D341Med (cell line): ENCODE measurements around the gene PPIL1.

Source experiments
- DNase-seq: peaks from one replicate; pipeline ENCODE4 v3.0.0; 2012; ENCODE audit warnings: low spot score

PPIL1 gene

DNA sequence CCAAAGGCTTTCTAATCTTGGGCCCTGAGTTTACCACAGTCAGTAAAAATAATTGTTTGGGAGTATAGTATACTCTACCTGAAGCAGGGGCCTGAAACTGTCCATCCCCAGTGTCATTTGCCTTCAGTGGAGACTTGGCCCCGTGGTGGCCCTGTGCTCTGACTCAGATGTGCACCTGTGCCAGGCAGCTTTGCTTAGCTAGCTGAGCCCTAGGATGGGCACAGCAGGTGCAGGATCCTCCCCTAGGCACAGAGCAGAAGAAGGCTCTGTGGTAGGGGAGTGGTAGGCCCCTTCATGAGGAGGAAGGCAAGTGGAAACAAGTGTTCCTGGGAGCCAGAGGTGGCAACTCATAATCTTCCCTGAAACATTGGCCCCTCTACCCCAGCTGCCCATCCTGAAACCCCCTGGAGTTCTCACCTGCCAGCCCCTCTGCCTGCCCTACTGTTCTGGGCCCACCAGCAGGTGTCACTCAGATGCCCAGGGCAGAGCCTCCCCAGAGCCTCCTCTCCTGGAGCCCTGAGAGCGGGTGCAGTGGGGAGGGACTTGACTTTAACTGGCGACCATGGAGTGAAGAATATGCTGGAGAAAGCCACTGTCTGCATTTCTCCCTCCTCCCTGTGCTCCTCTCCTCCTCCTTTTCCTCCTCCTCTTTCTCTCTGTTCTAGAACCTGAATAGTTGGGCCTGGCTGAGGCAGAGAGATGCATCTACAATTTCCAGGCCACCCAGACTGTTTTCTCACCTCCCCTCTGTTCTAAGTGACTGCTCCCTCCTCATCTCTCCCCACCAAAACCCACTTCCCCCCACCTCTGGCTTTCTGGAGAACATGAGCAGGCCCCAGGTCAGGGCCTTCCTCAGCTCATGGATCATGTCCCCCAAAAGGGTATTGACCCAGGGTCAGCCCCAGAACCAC, 38.2 kb downstream of the PPIL1 start:
- DNase-seq = no peak

DNA sequence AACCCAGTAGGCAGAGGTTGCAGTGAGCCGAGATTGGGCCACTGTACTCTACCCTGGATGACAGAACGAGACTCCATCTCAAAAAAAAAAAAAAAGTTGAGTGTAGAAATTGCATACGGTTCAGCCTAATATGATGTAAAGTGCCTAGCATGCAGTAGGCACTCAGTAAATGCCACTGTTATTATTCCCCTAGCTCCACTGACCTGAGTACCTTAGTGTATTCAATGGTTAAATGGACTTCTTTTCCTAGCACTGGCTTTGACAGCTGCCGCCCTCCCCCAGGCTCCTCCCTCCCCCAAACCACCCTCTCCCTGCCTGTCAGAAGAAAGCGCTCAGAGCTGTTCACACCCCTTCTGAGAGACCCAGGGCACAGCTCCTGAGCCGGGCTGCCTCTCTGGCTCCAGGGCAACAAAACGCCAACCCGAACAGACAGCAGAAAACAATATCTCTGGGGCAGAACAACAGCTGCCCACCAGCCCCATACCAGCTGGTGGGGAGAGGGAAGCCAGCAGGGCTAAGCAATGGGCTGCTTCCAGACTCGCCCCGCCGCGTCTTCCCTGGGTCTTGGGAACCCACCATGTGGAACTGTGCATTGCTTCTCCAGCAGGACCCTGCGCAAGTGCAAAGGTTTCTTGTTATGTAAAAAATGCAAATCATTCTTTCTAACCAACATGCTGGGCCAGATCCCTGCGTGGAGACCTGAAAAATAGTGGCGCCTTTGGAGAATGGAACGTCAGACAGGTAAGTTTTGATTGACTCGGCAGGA, 39.8 kb downstream of the PPIL1 start:
- DNase-seq = no peak

DNA sequence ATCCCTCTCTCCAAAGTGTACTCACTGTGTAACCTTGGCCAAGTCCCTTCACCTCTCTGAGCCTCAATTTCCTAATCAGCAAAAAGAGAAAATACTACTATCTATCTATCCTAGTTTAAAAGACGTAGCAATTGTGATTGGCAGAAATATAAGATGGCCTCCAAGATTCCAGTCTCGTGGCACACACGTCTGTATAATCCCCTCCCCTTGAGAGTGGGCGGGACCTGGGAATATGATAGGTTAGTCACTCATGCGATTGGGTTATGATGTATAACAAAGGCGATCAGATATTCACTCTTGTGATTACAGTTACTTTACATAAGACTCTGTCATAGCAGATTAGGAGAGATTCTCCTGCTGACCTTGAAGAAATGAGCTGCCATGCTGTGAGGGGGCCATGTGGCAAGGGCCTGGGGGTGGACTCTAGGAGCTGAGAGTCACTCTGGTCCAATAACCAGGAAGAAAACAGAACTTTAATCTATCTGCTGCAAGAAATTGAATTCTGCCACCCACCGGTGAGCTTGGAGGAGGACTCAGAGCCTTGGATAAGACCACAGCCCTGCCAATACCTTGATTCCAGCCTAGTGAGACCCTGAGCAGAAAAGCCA, 41.3 kb downstream of the PPIL1 start:
- DNase-seq = no peak

DNA sequence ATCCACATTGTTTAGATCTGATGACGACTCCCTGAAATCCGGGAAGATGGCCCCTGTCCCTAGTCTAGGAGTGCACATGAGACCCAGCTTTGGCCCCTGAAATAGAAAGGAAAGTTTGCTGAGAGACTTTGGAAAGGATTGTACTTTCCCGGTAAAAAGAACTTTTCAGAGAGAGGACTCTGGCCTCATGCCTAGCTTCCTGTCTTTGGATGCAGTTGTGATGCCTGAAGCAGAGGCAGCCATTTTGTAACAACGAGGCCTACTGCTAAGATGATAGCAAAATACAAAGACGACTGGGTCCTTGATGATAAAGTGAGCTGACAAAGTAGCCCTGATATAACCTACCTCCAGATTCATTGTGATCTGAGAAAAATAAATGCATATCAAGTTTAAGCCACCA, 42.3 kb downstream of the PPIL1 start:
- no peak for DNase-seq

DNA sequence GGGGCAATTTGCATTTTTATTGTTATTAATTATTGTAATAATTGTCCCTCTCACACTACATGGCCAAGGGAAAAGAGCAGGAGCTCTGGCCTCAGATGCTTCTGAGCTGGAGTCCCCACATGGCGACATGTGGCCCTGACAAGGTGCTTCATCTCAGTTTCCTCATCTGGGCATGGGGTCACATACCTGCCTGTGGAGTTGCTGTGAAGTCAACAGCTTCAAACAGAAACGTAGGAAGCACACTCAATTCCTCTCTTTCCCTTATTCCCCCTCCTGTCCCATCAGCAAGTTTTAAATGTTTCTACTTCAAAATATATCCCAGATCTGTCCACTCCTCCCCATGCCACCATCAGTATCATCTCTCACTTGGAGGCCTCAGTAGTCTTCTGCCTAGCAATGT, 44.0 kb downstream of the PPIL1 start:
- no peak for DNase-seq

DNA sequence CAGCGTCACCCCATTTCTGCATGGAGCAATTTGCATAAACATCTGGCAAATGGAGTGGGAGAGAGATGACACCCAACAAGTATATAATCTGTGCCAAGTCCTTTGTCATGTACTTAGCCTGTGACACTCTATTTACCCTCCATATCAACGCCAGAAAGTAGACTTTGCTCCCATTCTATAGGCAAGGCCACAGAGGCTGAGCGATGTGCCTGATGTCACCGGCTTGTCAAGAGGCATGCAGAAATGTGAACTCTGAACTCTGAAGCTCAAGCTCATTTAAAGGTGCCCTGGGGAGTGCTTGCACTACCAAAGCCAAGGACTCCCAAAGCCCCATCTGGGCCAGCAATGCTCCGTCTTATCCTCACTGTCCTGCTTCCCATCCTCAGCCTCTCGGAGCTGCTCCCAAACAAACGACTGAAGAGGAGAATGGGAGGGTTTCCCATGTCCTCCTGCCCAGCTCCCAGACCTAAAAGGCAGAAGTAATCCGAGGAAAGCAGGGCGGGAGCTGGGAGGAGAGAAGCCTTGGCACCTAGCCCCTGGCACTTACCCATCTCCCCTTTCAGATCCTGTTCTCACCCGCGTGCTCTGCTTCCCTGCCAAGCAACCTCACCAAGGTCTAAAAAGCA, 44.6 kb downstream of the PPIL1 start:
- no peak for DNase-seq

DNA sequence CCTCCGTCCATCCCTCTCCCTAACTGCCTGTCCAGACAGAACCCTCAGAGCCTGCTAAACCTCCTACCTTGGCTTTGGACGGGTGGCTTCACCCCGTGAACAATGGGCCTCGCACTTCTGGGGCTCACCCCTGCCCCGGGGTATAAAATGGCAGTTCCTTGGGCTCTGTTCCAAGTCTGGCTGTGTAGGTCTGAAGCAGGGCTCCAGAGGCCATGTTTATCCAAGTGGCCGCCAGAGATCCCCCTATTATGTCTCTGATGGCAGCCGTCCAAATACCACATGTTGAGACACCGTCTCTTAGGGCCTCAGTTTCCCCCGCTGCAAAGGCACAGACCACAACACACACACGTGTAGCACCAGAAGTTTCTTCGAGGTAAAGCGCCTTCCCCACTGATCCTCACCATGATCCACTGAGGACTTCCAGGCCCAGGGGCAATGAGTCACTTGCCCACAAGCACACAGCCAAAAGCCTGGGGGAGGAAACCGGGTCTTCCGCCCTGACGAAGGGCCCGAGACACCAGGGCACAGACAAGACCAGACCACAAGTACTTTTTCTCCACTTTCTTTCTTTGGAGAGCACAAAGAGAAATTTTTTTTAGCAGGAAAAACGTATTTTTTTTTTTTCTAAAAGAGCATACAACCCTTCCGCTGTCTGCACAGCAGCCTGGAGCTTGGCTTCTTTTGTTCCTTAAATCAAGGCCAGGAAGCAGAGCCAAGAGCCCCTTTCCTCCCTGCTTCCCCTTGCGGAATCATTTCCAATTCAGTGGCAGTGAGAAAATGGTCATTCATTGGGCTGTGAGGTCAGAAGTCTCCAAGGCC, 47.1 kb downstream of the PPIL1 start:
- no peak for DNase-seq

DNA sequence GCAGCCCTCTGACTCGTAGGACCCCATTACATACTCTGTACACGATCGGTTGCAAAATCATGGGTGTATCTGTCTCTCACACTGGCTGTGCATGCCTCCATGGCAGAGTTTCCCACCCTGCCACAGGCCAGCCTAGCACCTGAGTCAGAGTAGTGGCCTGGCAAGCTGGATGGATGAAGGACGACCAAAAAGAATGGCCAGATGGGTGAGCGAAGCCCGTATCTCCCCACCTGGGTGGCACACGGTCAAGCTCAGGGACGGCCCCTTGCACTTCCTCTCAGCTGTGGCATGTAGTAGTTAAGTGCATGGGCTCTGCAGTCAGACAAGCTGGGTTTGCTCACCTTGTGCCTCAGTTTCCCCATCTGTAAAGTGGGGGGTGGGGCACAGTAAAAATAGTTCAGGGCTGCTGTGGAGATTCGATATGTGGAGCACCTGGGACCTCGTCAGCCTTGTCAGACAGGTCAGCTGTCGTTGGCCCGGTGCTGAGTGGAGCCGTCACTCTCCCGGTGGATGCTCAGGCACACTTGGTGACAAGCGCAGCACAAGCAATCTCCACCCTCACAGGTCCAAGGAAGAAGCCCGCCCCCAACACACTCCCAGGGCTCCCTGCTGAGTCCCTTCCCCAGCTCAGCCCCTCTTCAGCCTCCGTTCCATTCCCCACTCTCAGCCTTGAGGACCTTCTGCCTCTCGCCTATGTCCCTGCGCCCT, 47.9 kb downstream of the PPIL1 start:
- no peak for DNase-seq

DNA sequence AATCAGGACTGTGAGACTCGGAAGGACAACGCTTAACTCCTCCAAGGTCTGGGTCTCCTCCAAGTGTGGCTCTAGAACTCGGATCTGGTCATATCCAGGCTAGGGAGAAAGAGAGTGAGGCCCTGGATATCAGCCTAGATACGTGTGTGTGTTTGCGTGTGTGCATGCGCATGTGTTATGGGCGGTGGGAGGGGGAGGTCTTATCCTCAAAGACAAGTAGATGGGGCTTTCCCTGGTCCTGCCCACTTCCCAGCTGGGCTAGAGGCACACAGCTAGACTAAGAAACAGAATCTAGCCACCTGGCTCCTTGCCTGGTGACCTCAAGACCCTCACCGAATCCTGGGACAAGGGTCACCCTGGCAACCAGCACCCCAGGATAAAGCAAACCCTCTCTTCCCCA, 48.6 kb downstream of the PPIL1 start:
- no peak for DNase-seq

DNA sequence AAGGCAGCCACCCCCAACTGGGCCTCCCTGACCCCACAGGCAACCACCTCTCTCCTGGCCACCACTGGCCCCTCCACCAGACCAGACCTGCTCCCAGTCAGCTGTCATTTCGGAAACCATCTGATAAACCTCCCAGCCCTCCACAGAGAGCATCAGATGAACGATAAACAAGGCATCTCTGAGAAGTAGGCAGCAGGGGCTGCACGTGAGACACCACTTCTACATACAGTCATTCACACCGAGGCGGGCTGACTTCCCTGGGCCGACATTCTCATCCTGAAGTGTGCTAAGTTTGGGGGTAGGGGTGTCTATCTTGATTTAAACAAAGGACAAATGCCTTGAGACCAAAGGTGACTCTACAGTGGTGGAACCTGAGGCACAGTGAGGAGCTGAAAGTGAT, 49.2 kb downstream of the PPIL1 start:
- no peak for DNase-seq

DNA sequence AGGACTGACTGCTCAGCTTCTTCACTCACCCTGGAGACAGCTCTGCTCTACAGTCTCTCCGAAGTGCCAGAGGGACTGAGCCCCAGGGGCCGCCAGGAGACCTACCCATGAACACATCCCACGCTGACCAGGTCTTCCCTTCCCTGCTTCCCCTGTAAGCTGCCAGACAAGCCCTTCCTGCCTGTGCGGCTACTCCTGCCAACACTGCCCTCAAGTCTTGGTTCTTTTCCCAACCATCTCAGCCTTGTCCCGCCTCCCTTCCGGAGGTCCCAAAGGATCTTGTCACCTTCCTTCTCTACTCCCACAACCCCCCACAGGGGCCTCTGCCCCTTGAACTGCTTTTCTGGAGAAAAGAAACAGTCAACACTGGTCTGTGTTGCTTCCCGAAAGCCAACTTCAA, 50.4 kb downstream of the PPIL1 start:
- DNase-seq = no peak

DNA sequence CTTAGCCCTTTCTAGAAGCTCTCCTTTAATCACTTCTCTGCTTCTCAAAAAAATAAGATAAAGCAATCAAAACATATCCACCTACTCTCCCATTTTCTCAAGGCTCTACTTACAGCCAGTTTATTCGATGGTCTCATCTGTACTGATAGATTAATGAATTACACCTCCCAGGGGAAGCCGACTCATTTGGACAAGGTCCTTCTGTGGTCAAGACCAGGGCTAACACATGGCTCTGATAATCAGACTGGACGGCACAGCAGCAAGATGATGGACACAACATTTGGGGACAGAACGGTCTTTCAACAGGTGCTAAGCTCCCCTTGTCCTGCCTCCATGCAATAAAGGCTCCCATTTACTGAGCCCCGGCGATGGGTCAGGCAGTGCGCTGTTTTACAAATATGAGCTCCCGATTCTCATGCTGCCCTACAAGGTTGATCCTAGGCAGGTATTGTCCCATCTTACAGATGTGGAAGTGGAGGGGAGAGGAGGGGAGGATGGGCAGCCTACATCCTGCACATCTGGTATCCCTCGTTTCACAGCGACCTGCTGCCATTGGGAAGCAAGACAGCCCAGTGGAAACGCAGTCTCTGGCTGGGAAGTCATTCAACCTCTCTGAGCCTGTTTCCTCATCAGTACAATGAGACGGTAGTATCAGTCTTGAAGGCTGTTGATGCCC, 51.0 kb downstream of the PPIL1 start:
- no peak for DNase-seq

DNA sequence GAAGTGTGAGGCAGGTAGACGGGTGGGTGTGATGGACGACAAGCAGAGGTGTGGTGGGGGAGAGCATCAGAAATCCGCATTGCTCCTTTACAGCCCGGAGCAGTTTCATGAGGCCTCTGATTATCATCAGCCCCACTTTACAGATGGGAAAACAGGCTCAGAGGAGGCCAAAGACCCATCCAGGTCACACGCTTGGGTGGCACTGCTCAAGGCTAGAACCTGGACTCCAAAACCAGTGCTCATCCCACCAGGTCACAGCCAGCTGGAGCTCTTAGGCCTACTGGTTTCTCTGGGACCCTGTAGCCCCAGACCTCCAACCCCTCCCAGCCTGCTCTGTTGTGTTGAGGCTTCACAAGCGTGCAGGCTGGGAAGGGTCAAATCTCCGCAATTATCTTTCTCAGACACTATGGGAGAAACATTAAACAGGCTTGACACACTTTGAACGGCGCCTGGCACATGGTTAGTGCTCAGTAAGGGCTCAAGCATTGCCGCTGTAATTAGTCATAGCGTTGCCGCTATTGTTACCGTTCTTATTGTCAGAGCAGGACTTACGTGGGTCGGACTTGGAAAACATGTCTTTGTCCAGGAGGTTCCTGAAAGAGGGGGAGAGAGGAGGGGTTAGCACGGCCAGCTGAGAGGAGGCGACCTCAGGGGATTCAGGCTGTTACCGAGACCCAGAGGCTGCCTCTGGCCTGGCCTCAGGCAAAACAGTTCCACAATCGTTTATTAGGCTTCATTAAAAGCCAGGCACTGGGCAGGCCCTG, 51.9 kb downstream of the PPIL1 start:
- DNase-seq = no peak

DNA sequence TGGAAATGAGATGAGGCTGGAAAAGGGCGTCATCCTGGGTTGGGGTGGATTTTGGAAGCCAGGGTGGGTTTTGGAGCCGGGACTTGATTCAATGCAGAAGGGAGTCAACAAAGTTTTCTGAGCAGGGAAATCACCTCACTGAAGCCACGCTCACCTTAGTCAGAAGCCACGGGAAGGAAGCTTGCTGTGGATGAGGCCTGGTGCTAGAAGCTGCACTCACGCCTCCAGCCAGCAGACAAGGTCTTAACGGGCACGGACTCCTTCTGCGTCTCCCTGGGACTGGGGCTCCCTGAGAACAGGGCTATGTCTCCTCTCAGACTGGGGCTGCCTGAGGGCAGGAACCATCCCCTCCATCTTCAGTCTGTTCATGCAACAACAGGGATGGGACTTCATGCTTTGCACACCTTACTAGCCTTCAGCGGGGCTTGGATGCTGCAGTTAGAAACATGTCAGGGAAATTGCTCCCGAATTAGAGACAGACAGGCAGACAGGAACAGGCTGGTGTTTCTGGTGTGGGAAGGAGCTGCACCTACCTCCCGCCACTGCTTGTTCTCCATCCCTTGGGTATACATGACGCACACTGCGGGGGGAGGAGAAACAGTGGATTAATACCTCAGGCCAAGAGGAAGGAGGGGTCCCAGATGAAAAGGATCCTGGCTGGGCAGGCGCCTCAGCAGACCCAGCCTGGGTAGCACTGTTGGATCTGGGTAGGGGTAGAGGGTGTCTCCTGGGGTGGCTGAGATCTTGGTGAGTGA, 52.8 kb downstream of the PPIL1 start:
- DNase-seq = no peak

DNA sequence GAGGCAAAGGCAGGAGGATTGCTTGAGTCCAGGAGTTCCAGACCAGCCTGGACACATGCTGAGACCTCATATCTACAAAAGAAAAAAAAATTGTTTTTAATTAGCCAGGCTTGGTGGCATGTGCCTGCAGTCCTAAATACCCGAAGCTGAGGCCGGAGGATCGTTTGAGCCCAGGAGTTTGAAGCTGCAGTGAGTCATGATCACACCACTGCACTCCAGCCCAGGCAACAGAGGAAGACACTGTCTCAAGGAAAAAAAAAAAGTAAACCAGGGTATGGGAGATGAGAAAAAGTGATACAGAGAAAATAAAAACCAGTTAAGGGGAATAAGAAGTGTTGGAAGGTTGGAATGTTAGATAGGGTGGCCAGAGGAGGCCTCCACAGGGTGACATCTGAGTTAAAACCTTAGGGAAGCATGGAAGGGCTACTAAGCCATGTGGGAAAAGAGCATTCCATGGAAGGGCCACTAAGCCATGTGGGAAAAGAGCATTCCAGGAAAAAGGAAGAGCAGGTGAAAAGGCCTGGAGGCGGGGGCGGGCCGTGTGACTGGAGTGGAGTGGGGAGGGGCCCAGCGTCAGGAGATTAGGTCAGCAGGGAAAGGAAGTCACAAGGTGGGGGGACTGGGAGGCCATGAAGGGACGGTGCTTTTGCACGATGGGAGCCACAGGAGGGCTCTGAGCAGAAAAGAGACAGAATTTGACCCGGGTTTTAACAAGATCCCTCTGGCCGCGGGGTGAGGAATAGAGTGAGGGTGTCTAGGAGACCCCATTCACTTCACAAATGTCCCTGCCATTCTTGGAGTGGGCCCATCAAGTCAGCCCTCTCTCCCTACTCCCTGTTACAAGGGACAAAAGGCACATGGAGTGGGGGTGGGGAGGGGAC, 53.7 kb downstream of the PPIL1 start:
- DNase-seq = no peak

DNA sequence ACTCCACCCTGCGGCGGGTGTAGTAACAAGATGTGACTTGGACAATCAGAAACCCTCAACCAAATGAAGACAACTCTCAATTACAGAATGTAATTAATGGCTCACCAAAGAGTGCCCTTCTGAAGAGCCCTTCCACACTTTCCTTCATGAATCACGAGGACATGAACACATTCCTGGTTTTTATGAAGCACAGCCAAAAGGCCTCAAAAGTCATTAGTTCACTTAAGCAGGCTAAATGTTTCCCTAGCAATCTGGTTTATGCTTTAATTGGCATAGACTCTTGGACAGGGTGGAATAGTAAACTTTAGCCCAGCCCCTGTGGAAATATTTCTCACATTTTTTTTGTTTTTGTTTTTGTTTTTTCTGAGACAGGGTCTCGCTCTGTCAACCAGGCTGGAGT, 55.8 kb downstream of the PPIL1 start:
- DNase-seq = no peak

DNA sequence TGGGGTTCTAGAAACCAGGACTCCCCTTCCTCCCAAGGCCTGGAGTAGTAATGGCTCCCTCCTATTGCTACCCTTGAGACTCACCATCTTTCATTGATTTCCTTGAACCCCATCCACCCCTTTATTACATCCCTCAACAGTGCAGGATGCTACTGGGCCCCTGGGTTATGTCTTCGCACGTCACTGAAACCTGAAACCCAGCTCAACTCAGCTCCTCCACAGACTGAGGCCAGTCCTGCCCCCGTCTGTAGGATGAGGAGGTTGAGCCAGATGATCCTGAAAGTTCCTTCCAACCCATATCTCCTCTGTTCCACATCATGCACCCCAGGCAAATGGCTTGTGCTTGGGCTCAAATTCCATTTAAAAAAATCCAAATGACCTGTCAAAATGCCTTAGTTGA, 56.8 kb downstream of the PPIL1 start:
- no peak for DNase-seq
